IPS-15b (cell line): ENCODE measurements around the gene PIEZO1.

Experiments
- H3K27me3 ChIP-seq: one replicate; pipeline ENCODE4 v1.6.1; 2013; ENCODE audit warnings: low read length; ENCODE audit not compliant: control insufficient read depth, insufficient read depth
- H3K36me3 ChIP-seq: one replicate; pipeline ENCODE4 v1.6.1; 2013; ENCODE audit warnings: low read length; ENCODE audit not compliant: control insufficient read depth, insufficient read depth
- H3K4me1 ChIP-seq: one replicate; pipeline ENCODE4 v1.6.1; 2013; ENCODE audit warnings: mild to moderate bottlenecking, low read length; ENCODE audit not compliant: control insufficient read depth, insufficient read depth
- H3K4me3 ChIP-seq: one replicate; pipeline ENCODE4 v1.5.1; 2013; ENCODE audit warnings: low read depth, low read length
- H3K9ac ChIP-seq: one replicate; pipeline ENCODE4 v1.6.1; 2013; ENCODE audit warnings: low read depth, mild to moderate bottlenecking, low read length
- H3K9me3 ChIP-seq: one replicate; pipeline ENCODE4 v1.6.1; 2013; ENCODE audit warnings: mild to moderate bottlenecking, low read length; ENCODE audit not compliant: control insufficient read depth, insufficient read depth

PIEZO1 gene

GRCh38 chr16:88730632-88731607 lies 54.1 kb downstream of the PIEZO1 start:
- peaks cover 16% of the 10 kb centered on the region for H3K36me3 ChIP-seq
- no peak overlapping the region for H3K9ac ChIP-seq
- H3K9me3 ChIP-seq: no peaks in the 10 kb centered on the region
- no peaks in the 10 kb centered on the region for H3K4me1 ChIP-seq
- H3K27me3 ChIP-seq: no peaks in the 10 kb centered on the region
- no peak overlapping the region for H3K4me3 ChIP-seq

GRCh38 chr16:88727871-88728270 lies 57.1 kb downstream of the PIEZO1 start:
- H3K4me3 ChIP-seq: no peak overlapping the region
- peaks cover 25% of the 10 kb centered on the region for H3K36me3 ChIP-seq
- no peaks in the 10 kb centered on the region for H3K9me3 ChIP-seq
- H3K9ac ChIP-seq: no peak overlapping the region
- H3K27me3 ChIP-seq: no peaks in the 10 kb centered on the region
- no peaks in the 10 kb centered on the region for H3K4me1 ChIP-seq

GRCh38 chr16:88726981-88727380 lies 58.0 kb downstream of the PIEZO1 start:
- H3K36me3 ChIP-seq: peaks cover 32% of the 10 kb centered on the region
- H3K9ac ChIP-seq: no peak overlapping the region
- H3K4me1 ChIP-seq: no peaks in the 10 kb centered on the region
- H3K4me3 ChIP-seq: no peak overlapping the region
- H3K27me3 ChIP-seq: no peaks in the 10 kb centered on the region
- no peaks in the 10 kb centered on the region for H3K9me3 ChIP-seq

GRCh38 chr16:88726408-88726749 lies 58.6 kb downstream of the PIEZO1 start:
- H3K9me3 ChIP-seq: no peaks in the 10 kb centered on the region
- H3K4me1 ChIP-seq: no peaks in the 10 kb centered on the region
- no peak overlapping the region for H3K4me3 ChIP-seq
- H3K36me3 ChIP-seq: peaks cover 35% of the 10 kb centered on the region
- no peaks in the 10 kb centered on the region for H3K27me3 ChIP-seq
- no peak overlapping the region for H3K9ac ChIP-seq

GRCh38 chr16:88725609-88726407 lies 59.2 kb downstream of the PIEZO1 start:
- Histone ChIP-seq H3K36me3 (peaks cover 37% of the 10 kb centered on the region), H3K4me3 (no peak overlapping the region), H3K27me3 (no peaks in the 10 kb centered on the region), H3K9ac (no peak overlapping the region), H3K4me1 (no peaks in the 10 kb centered on the region), H3K9me3 (no peaks in the 10 kb centered on the region)

GRCh38 chr16:88724855-88725555 lies 60.0 kb downstream of the PIEZO1 start:
- H3K4me3 ChIP-seq: no peak overlapping the region
- peaks cover 39% of the 10 kb centered on the region for H3K36me3 ChIP-seq
- H3K27me3 ChIP-seq: no peaks in the 10 kb centered on the region
- no peak overlapping the region for H3K9ac ChIP-seq
- no peaks in the 10 kb centered on the region for H3K4me1 ChIP-seq
- no peaks in the 10 kb centered on the region for H3K9me3 ChIP-seq

- Histone ChIP-seq H3K9ac (no peak overlapping the region), H3K27me3 (no peaks in the 10 kb centered on the region), H3K4me3 (no peak overlapping the region), H3K4me1 (no peaks in the 10 kb centered on the region), H3K9me3 (no peaks in the 10 kb centered on the region), H3K36me3 (peaks cover 46% of the 10 kb centered on the region)
These were observed 61.1 kb downstream of the PIEZO1 start for GRCh38 chr16:88723911-88724310.

- Histone ChIP-seq H3K27me3 (no peaks in the 10 kb centered on the region), H3K4me1 (no peaks in the 10 kb centered on the region), H3K9ac (no peak overlapping the region), H3K4me3 (no peak overlapping the region), H3K36me3 (peaks cover 46% of the 10 kb centered on the region), H3K9me3 (no peaks in the 10 kb centered on the region)
These were observed 61.5 kb downstream of the PIEZO1 start for GRCh38 chr16:88723507-88723887.

GRCh38 chr16:88722784-88723506 lies 62.1 kb downstream of the PIEZO1 start:
- no peaks in the 10 kb centered on the region for H3K4me1 ChIP-seq
- H3K4me3 ChIP-seq: no peak overlapping the region
- no peak overlapping the region for H3K9ac ChIP-seq
- H3K36me3 ChIP-seq: peaks cover 51% of the 10 kb centered on the region
- no peaks in the 10 kb centered on the region for H3K27me3 ChIP-seq
- no peaks in the 10 kb centered on the region for H3K9me3 ChIP-seq

GRCh38 chr16:88721815-88722755 lies 62.9 kb downstream of the PIEZO1 start:
- H3K4me1 ChIP-seq: no peaks in the 10 kb centered on the region
- H3K27me3 ChIP-seq: no peaks in the 10 kb centered on the region
- H3K36me3 ChIP-seq: peaks cover 56% of the 10 kb centered on the region

More at GRCh38 chr16:88721815-88722755, 62.9 kb downstream of the PIEZO1 start:
- Histone ChIP-seq H3K9ac (no peak overlapping the region), H3K9me3 (no peaks in the 10 kb centered on the region), H3K4me3 (no peak overlapping the region)
